GM13977 (cell line): Measurements from ENCODE around the gene PHAF1.

ENCODE experiments used
- DNase-seq: peaks from one replicate; pipeline ENCODE4 v3.0.0; 2012; ENCODE audit warnings: low spot score
- CTCF ChIP-seq: IDR thresholded peaks from 2 replicates; pipeline ENCODE4 v1.5.1; 2012; ENCODE audit warnings: mild to moderate bottlenecking, control low read depth; ENCODE audit not compliant: insufficient read depth; ENCODE audit errors: extremely low read depth, missing control alignments
- in situ Hi-C: fragments of 300-500 bp; cut with MboI; formaldehyde crosslinking; loops from one replicate; pipeline ENCODE4 v1.12.0; 2022; ENCODE audit warnings: low sequenced_read_pairs, low pct_unique_long_range_greater_than_20kb, mixed read lengths, inconsistent platforms; ENCODE audit not compliant: unreplicated experiment

The PHAF1 gene

GRCh38 chr16:67154578-67155294 lies 45.0 kb downstream of the PHAF1 start:
- in situ Hi-C loops = loop anchor here (10.0 kb wide), 1 partner anchor 140 kb away; no protein-coding TSS in a partner anchor
- no peak for TF ChIP-seq CTCF
- peak; percentile 12 for DNase-seq

- peak; percentile 97 for TF ChIP-seq CTCF
- DNase-seq = peak; percentile 95
- in situ Hi-C loops = loop anchor here (10.0 kb wide), 1 partner anchor 141 kb away; no protein-coding TSS in a partner anchor
Observed at GRCh38 chr16:67155295-67156142, 45.8 kb downstream of the PHAF1 start.

- in situ Hi-C loops = loop anchor here (10.0 kb wide), 1 partner anchor 141 kb away; no protein-coding TSS in a partner anchor
- DNase-seq = no peak
- TF ChIP-seq CTCF = no peak
Observed at GRCh38 chr16:67156143-67156844, 46.6 kb downstream of the PHAF1 start.

- DNase-seq = no peak
- in situ Hi-C loops = loop anchor here (10.0 kb wide), 1 partner anchor 142 kb away; no protein-coding TSS in a partner anchor
- TF ChIP-seq CTCF = no peak
Observed at GRCh38 chr16:67157106-67157748, 47.5 kb downstream of the PHAF1 start.

GRCh38 chr16:67157892-67158635 lies 48.3 kb downstream of the PHAF1 start:
- TF ChIP-seq CTCF = no peak
- in situ Hi-C loops = loop anchor here (10.0 kb wide), 1 partner anchor 143 kb away; no protein-coding TSS in a partner anchor
- no peak for DNase-seq
